Fibroblast of the aortic adventitia (primary cell): ENCODE measurements around the gene ZG16. TPM values are rescaled to one million over a fixed set of nuclear protein-coding genes. Genes with fewer than 3 reads are reported as not detected.

Source experiments
- DNase-seq: peaks from one replicate; pipeline ENCODE4 v3.0.0-alpha.2; 2010; ENCODE audit warnings: low read depth
- H3K4me3 ChIP-seq: 2 replicates; pipeline ENCODE4 v1.5.1; 2011; ENCODE audit warnings: low read depth, mild to moderate bottlenecking, control low read depth, low read length, moderate library complexity
- total RNA-seq: library from RNA; depleted of rRNA; stranded (reverse); fragments of >200 nt; gene quantifications from 2 replicates; pipeline ENCODE4 v1.2.3, GENCODE V29; 2012; ENCODE audit warnings: low replicate concordance
- TF ChIP-seq, protein P1 (sequence below): IDR thresholded peaks from 2 replicates; pipeline ENCODE4 v1.5.1; 2011; ENCODE audit warnings: mild to moderate bottlenecking, low read length, control low read depth, inconsistent platforms; ENCODE audit not compliant: insufficient read depth

The ZG16 gene
- total RNA-seq, 1 donor = not detected

DNA sequence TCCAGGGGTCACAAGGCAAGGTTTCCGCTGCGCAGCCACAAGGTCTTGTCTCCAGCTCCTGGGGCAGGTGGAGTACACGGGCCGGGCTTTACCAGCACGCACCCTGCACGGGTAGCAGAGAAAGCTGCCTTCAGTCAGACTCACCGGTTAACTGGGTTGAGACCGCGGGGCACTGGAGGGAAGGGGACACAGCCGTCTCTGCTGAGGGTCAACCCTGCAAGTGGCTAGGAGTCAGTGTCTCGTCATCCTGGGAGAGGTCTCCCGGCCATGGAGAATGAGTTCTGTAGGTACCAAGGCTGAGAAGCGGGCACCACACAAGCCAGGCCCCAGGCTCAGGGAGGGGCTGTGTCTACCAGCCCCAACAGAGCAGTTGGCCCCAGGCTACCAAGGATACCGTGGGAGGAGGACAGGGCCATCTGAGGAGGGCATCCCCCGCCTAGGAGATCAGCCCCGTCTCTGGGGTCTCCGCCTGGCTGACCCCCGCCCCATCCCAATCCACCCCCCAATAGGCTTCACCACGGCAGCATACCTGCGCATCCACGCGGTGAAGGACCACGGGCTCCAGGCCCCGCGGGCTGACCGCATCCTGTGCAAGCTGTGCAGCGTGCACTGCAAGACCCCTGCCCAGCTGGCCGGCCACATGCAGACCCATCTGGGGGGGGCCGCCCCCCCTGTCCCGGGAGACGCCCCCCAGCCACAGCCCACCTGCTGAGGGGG lies 31.1 kb downstream of the ZG16 start:
- peak overlapping the region; percentile 75 for H3K4me3 ChIP-seq
- TF ChIP-seq, protein P1, sequence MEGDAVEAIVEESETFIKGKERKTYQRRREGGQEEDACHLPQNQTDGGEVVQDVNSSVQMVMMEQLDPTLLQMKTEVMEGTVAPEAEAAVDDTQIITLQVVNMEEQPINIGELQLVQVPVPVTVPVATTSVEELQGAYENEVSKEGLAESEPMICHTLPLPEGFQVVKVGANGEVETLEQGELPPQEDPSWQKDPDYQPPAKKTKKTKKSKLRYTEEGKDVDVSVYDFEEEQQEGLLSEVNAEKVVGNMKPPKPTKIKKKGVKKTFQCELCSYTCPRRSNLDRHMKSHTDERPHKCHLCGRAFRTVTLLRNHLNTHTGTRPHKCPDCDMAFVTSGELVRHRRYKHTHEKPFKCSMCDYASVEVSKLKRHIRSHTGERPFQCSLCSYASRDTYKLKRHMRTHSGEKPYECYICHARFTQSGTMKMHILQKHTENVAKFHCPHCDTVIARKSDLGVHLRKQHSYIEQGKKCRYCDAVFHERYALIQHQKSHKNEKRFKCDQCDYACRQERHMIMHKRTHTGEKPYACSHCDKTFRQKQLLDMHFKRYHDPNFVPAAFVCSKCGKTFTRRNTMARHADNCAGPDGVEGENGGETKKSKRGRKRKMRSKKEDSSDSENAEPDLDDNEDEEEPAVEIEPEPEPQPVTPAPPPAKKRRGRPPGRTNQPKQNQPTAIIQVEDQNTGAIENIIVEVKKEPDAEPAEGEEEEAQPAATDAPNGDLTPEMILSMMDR = no peak
- DNase-seq = no peak

DNA sequence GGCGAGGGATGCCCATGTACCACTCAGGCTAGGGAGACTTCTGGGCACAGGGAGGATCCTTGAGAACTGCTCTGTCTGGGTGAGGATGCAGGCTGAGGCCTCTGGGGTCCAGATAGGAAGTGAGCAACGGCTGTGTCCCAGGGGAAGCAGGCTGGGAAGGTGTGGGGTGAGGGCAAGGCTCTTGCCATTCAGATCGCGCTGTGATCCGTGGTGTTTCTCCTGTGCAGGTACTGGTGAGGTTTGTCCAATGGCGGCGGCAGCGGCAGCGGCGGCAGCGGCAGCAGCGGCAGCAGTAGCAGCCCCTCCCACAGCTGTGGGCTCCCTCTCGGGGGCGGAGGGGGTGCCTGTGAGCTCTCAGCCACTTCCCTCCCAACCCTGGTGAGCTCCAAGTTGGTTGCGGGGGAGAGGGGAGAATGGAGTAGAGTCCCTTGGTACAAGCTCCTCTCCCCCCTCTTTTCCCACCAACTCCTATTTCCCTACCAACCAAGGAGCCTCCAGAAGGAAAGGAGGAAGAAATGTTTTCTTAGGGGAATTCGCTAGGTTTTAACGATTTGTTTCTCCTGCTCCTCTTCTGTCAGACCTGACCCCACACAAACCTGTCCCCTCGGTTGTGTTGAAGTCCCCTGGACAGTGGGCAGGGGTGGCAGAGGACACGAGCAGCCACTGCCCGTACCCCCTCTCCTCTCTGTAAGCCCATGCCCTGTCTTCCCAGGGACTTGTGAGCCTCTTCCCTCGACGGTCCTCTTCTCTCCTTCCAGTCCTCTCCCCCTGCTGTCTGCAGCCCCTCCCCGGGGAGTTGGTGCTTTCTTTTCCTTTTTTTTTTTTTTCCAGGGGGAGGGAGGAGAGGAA lies 32.0 kb downstream of the ZG16 start:
- H3K4me3 ChIP-seq = peak overlapping the region; percentile 22
- TF ChIP-seq, protein P1 = no peak
- DNase-seq = peak; percentile 15

DNA sequence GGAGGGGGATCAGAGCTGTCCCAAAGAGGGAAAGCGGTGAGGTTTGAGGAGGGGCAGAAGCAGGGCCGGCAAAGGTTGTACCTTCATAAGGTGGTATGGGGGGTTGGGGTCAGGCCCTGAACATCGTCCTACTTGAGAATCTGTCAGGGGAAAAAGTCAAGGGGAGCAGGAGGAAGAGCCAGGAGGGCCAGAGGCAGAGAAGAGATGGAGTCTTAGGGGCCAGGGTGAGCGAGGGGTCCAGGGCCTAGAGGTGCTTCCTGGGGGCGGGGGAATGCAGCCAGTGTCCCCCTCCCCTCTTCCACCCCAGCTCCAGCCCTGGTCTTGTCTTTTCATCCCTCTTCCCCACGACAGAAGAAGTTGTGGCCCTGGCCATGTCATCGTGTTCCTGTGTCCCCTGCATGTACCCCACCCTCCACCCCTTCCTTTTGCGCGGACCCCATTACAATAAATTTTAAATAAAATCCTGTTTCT lies 32.7 kb downstream of the ZG16 start:
- H3K4me3 ChIP-seq = peak overlapping the region; percentile 25
- TF ChIP-seq, protein P1 = no peak
- DNase-seq = no peak

DNA sequence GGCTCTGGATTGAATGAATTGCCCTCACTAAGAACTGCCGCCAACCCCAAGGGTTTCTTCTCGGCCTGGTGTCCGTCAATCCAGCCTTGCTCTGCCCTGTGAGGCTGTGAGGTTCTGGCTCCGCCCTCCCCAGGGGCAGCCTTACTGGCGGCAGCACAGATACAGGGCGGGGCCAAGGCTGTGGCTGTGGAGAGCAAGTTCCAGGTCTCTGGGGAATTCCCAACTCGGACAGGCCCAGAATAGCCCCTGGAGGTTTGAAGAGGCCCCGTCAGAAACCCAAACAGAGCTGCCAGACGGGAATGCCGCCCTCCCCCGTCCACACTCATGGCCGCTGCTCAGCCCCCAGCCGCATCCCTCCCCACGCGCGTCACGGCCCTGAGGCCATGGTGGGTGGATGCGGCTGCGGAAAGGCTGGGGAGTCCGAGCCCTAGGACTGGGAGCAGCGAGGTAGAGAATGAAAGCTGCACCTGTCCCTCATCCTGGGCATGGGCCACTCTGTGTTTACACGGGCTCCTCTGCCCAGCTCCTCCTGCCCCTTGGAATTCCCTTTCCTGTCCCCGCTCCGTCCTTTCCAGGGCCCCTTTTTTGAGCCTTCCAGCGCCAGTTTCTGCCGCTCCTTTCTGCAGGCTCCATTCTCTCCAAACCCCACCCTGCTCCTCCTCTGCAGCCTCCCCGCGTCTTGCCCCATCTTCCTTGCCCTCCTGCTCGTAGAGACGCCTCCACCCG lies 33.3 kb downstream of the ZG16 start:
- DNase-seq = peak; percentile 98
- H3K4me3 ChIP-seq = peak overlapping the region; percentile 73
- TF ChIP-seq, protein P1 = no peak

DNA sequence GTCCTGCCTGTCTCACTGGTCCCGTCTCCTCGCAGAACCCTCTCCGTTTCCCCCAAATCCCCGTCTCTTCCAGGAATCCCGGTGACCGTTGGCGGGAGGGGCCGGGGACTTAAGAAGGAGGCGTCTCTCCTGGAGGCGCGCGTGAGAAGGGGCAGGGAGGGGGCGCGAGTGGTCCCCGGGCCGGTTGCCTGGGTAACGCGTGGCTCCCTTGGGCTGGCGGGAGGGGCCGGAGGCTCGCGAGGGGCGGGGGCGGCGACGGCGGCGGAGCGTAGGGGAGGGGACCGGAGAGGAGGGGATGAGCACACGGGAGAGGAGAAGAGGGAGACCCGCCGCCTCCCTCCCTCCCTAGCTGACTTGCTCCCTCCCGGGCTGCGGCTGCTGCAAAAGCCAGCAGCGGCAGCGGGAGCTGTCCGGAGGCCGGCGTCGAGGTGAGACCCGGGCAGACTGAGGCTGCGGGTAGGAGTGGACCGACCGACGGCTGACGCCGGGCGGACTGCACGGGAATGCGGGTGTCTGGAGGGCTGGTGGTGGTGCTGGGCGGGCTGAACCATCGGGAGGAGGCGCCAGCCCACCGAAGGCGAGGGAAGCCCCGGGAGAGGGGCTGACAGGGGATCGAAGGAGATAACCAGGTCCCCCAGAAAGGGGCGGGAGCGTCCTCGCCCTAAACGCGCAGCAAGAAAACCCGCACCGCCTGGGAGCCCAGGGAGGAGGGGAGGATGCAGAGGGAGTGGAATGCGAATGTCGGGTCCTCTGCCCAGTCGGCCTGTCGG lies 34.0 kb downstream of the ZG16 start, which contains the start of gene PRRT2:
Gene PRRT2 (plus strand): TSS at position 298 of the 770 bp plus-strand sequence. CDS start 862 bp downstream, outside the sequence.
- TF ChIP-seq, protein P1 = no peak
- peak; percentile 53 for DNase-seq
- H3K4me3 ChIP-seq = peak within 1 kb of the TSS; percentile 73
